HG02884 (cell line): ENCODE results near the gene LCLAT1.
A peak's percentile ranks its signal among the peaks of the same experiment; 100 is the strongest.

Experiments used
- ATAC-seq: cut with Tn5 transposase; IDR thresholded peaks from one replicate; pipeline ENCODE4 v1.9.1; 2021; ENCODE audit warnings: mild to moderate bottlenecking, moderate library complexity; ENCODE audit not compliant: unreplicated experiment

The LCLAT1 gene

DNA sequence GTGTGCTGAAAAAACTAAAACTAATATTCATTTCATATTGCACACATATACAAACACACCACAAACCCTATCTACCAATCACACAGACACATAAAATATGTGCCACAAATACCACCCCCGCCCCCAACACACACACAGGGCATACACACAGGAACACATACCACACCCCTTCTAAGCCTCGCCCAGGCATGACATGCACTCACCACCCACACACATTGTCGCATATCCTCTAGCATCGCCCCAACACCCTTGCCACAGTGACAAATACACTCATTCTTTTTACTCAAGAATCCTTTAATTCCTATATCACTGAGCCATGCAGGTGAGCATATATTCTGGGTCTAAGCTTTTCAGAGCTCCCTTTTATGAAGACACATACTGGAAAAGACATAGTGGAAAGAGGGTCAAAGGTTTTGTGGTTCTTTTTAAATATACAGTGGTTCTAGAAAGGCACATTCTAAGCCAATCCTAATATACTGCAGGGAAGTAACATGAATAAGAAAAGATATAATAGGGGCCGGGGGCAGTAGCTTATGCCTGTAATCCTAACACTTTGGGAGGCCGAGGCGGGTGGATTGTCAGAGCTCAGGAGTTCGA is 24.5 kb upstream of the LCLAT1 start:
- peak; percentile 81 for ATAC-seq

- ATAC-seq: no peak
Measured at GRCh38 chr2:30424231-30424630, 22.8 kb upstream of the LCLAT1 start.

GRCh38 chr2:30425326-30425725 is 21.7 kb upstream of the LCLAT1 start:
- ATAC-seq: no peak

DNA sequence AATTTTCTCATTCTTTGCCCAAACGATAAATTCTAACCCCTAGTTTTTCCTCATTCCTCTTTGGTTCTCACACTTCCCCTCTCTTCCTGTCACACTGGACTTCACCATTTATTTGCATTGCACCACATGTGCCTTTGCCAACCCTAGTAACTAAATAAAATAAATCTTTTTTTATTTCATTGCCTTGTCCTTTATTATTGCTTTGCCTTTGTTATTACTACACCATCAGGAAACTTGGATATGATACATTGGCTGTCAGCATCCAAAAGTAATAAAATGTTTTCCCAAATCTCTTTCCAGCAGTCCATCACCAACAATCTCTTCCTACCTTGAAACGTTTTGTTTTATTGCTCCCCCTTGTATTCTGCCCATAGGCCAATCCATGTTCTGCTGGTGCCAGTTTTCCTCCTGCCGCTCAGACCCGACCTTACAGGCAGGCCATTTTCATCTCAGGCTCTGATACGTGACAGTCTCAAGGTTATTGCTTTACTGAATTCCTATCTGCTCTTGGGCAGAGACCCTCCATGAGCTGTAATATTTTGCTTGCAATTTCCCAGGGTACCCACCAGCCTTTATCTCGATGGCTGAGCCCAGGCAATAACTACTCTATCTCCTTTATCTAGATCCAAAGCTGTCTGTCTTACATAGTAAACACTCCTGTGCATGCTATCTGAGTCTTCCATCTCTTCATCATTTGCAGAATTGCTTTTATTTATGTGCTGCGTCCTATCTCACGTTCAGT is 19.3 kb upstream of the LCLAT1 start:
- ATAC-seq: no peak

- ATAC-seq: no peak
Measured at GRCh38 chr2:30428348-30428662, 18.7 kb upstream of the LCLAT1 start.

GRCh38 chr2:30428827-30429461 is 18.1 kb upstream of the LCLAT1 start:
- no peak for ATAC-seq

GRCh38 chr2:30433541-30434299 is 13.3 kb upstream of the LCLAT1 start:
- ATAC-seq: no peak

GRCh38 chr2:30434708-30435107 is 12.3 kb upstream of the LCLAT1 start:
- no peak for ATAC-seq

DNA sequence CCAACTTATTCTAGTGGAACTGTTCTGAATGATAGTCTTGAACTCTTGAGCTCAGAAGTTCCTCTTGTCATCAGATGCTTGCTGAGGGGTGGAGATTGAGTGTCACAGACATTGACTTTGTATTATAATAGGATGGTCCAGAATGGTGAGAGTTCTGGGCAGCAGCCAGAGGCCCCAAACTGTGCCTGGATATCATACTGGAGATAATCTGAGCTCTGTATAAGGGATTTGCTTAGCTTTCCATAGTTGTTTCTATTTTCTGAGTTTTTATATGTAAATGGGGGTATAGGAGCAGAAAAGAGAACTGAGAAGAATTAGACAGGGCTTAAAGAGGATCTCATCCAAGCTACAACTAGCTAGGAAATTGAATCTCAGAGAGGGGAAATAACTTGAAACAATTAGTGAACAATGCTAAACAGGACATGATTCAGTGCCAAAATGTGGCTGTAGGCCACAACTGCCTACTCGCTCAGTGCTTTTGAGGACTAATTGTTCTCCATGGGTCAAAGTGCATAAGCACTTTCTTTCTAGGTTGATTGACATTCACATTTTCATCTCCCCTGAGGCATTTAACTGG is 10.1 kb upstream of the LCLAT1 start:
- ATAC-seq: no peak

- no peak for ATAC-seq
Measured at GRCh38 chr2:30437809-30438548, 9.1 kb upstream of the LCLAT1 start.

DNA sequence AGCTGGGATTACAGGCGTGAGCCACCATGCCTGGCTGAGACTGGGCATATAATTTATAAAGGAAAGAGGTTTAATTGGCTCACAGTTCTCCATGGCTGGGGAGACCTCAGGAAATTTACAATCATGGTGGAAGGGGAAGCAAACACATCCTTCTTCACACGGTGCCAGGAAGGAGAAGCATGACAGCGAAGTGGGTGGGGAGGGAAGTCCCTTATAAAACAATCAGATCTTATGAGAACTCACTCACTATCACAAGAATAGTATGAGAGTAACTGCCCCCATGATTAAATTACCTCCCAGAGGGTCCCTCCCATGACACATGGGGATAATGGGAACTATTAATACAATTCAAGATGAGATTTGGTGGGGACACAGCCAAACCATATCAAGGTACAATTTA is 7.8 kb upstream of the LCLAT1 start:
- ATAC-seq: no peak

DNA sequence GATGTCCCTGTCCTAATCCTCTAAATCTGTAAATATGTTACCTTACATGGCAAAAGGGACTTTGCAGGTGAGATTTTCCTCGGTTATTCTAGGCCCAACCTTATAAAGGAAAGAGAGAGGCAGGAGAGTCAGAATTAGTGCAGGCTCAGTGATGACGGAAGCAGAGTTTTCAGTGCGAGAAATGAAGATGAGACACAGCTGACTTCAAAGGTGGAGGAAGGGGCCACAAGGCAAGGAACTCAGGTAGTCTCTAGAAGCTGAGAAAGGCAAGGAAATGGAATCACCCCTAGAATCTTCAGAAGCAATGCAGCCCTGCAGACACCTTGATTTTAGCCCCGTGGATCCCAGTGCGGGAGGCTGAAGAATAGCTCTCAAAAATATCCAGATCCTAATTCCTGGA is 7.2 kb upstream of the LCLAT1 start:
- ATAC-seq: no peak

DNA sequence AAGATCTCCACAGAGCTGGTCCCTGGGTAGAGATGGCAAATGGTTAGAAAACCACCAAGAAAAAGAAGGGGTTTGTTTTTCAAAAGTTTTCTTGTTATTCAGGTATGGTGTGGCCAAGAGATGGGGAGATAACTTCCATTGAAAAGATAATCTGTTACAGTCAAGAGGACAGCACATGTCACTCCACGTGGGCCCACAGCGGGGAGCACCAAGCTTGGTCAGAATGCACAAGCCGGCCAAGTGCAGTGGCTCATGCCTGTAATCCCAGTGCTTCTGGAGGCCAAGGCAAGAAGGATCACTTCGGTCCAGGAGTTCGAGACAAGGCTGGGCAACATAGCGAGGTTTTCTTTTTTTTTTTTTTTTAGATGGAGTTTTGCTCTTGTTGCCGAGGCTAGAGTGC is 6.0 kb upstream of the LCLAT1 start:
- no peak for ATAC-seq

GRCh38 chr2:30443081-30443480 is 4.0 kb upstream of the LCLAT1 start:
- ATAC-seq: no peak

DNA sequence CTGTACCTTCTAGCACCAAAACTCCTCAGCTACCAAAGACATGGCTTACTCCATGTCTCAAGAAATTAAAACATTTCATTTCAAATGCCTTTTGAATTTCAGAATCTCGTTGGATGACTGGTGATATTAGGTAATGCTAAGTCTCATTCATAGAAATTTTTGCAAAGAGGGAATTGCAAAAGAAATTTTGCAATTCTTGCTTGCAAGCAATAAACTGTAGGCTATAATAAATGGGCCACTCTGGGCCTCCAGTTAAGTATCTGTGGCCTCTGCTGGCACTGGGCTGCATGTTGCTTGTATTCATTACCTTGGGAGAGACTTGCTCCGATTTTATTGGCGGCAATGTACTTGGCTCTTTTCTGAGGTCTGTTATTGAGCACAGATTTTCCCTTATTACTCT is 2.8 kb upstream of the LCLAT1 start:
- no peak for ATAC-seq

DNA sequence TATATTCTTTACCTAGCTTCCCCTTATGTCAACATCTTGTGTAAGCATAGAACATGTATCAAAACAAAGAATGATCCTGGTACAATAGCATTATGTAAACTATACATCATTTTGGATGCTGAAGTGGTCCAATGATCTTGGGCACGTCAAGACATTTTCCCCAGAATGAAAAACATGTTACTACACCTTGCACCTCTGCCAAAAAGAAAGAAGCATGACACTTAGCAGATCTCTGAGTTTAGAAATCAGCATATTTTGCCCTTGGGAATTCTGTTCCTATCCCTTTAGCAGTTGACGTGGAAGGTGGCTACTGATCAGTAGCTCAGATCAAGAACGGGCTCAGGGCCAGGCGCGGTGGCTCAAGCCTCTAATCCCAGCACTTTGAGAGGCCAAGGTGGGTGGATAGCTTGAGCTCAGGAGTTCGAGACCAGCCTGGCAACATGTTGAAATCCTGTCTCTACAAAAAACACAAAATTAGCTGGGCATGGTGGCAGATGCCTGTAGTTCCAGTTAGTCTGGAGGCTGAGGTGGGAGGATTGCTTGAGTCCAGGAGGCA is 1.7 kb upstream of the LCLAT1 start:
- ATAC-seq: no peak

GRCh38 chr2:30446602-30447148 is 371 bp upstream of the LCLAT1 start:
- ATAC-seq: no peak

- no peak for ATAC-seq
Measured at GRCh38 chr2:30448308-30448707, 1.3 kb downstream of the LCLAT1 start.

DNA sequence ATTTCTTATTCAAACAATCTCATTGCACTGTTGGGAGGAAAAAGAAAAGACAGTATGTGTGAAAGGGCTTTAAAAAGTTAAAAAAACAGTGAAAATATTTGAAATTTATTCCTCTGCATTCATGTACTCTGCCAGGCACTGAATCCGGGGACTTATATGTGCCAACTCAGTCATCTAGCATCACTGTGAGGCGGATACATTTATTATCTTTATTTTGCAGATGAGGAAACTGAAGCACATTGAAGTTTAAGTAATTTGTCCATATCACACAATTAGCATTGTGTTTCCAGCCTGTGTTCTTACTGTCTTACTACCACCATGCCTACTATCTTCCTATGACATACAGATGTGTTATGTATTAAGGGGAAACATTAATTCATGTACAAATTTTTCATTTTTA is 1.8 kb downstream of the LCLAT1 start:
- ATAC-seq: no peak

DNA sequence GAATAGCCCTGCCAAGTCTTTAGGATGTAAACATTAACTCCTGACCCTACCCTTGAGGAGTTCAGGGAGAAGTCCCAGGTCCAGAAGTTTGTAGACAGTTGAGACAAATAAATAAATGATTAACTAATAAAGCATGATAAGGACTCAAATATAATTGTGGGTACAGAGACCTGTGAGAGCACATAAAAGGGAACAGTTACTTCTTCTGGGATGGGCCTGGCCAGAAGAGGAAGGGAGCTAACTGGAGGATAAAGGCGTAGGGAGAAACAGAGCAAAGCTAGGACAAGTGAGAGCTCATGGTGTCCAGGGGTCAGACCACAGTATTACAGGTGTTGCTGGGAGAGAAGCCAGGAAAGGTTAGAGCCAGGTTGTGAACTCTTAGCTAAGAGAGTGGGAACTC is 3.0 kb downstream of the LCLAT1 start:
- ATAC-seq: no peak
